ENCODE measurements around the gene LOX. TPM values are rescaled to one million over a fixed set of nuclear protein-coding genes. Genes with fewer than 3 reads are reported as not detected.

Gene LOX
- total RNA-seq, 1 donor from 2014 or later, result 0.11 TPM

DNA sequence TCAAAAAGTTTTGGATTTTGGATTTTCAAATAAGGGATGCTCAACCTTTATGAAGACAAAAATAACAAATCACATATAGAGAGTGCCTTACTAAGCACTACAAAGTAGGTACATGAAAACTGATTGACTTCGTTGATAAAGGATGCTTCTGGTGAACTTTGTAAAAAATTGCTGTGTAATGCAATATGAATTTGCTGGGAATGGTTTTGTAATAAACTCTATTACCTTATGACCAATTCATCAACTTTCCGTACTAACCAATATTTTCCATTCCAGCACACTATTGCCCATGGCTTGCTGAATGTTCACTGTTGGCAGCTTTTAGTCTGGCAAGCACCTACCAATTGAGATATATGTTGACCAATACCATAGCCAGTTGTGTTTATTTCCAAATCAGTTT lies 27.9 kb upstream of the LOX start:
- Histone ChIP-seq H3K9ac (no peak overlapping the region), H3K4me2 (no peak overlapping the region), H3K36me3 (no peaks in the 10 kb centered on the region), H3K4me1 (peaks cover 11% of the 10 kb centered on the region), H3K27ac (no peak overlapping the region), H3K4me3 (no peak overlapping the region), H3K27me3 (no peaks in the 10 kb centered on the region), H3F3A (ENCODE audit: low read depth) (no peaks in the 10 kb centered on the region), H3K79me2 (ENCODE audit: low read depth) (no peaks in the 10 kb centered on the region), H2AFZ (replicated peaks) (no peak overlapping the region), H3K9me3 (ENCODE audit: low read depth) (no peaks in the 10 kb centered on the region), H4K20me1 (ENCODE audit: low read depth) (no peaks in the 10 kb centered on the region)
- Mint-ChIP-seq H3K9me3 (no peaks in the 10 kb centered on the region), H3K4me3 (no peak overlapping the region), H3K27ac (no peak overlapping the region), H3K36me3 (no peaks in the 10 kb centered on the region), H3K4me1 (peaks cover 8% of the 10 kb centered on the region), H3K27me3 (ENCODE audit: insufficient read depth, low read depth) (peaks cover 3% of the 10 kb centered on the region)
- TF ChIP-seq EZH2phosphoT487 (IDR thresholded peaks at IDR 0.05) (no peak), CTCF (IDR thresholded peaks at IDR 0.05) (no peak), EZH2 (IDR thresholded peaks at IDR 0.05) (no peak)
- no peak for DNase-seq (ENCODE audit: low spot score)

DNA sequence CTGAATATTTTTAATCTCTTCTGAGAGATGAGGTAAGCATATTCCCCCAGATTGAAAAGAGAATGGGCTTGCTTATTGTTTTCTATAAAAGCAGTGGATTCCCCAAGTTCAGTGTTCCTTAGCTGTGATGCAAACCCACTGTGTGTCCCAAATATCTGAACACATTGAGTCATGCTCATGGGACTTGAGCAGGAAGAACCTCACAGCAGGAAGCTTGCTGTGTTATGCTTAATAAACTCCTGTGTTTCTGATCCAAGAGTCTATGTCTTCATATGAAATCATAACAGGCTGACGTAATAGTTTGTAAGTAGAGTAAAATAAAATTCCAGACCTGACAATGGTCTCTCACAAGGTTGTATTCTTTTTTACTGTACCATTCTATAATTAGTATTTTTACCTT lies 24.8 kb upstream of the LOX start:
- H3K4me3 Mint-ChIP-seq, result no peak overlapping the region
- no peaks in the 10 kb centered on the region for H4K20me1 ChIP-seq (ENCODE audit: low read depth)
- no peaks in the 10 kb centered on the region for H3K79me2 ChIP-seq (ENCODE audit: low read depth)
- H3K27me3 Mint-ChIP-seq (ENCODE audit: insufficient read depth, low read depth), result peaks cover 3% of the 10 kb centered on the region
- no peak overlapping the region for H3K27ac Mint-ChIP-seq
- peaks cover 11% of the 10 kb centered on the region for H3K4me1 ChIP-seq
- no peak for TF ChIP-seq CTCF (IDR thresholded peaks at IDR 0.05)
- TF ChIP-seq EZH2 (IDR thresholded peaks at IDR 0.05), result no peak
- no peak for TF ChIP-seq EZH2phosphoT487 (IDR thresholded peaks at IDR 0.05)
- H2AFZ ChIP-seq (replicated peaks), result no peak overlapping the region
- H3K4me3 ChIP-seq, result no peak overlapping the region
- H3K36me3 ChIP-seq, result no peaks in the 10 kb centered on the region
- no peak for DNase-seq (ENCODE audit: low spot score)
- H3K27ac ChIP-seq, result no peak overlapping the region
- no peaks in the 10 kb centered on the region for H3K9me3 ChIP-seq (ENCODE audit: low read depth)
- no peak overlapping the region for H3K9ac ChIP-seq
- no peaks in the 10 kb centered on the region for H3K27me3 ChIP-seq
- no peaks in the 10 kb centered on the region for H3K9me3 Mint-ChIP-seq
- peaks cover 13% of the 10 kb centered on the region for H3K4me1 Mint-ChIP-seq
- H3F3A ChIP-seq (ENCODE audit: low read depth), result no peaks in the 10 kb centered on the region
- H3K36me3 Mint-ChIP-seq, result no peaks in the 10 kb centered on the region
- no peak overlapping the region for H3K4me2 ChIP-seq

- peak; percentile 43 for DNase-seq (ENCODE audit: low spot score)
- Histone ChIP-seq H4K20me1 (ENCODE audit: low read depth) (no peaks in the 10 kb centered on the region), H3K4me1 (peaks cover 11% of the 10 kb centered on the region), H3K4me3 (no peak overlapping the region), H3K9ac (no peak overlapping the region), H3K27ac (no peak overlapping the region), H3K4me2 (no peak overlapping the region), H3K9me3 (ENCODE audit: low read depth) (no peaks in the 10 kb centered on the region), H3K79me2 (ENCODE audit: low read depth) (no peaks in the 10 kb centered on the region), H3K36me3 (no peaks in the 10 kb centered on the region), H2AFZ (replicated peaks) (no peak overlapping the region), H3F3A (ENCODE audit: low read depth) (no peaks in the 10 kb centered on the region), H3K27me3 (no peaks in the 10 kb centered on the region)
- Mint-ChIP-seq H3K9me3 (no peaks in the 10 kb centered on the region), H3K4me1 (peaks cover 13% of the 10 kb centered on the region), H3K36me3 (no peaks in the 10 kb centered on the region), H3K4me3 (no peak overlapping the region), H3K27me3 (ENCODE audit: insufficient read depth, low read depth) (peaks cover 3% of the 10 kb centered on the region), H3K27ac (no peak overlapping the region)
- no peak for TF ChIP-seq EZH2 (IDR thresholded peaks at IDR 0.05)
- TF ChIP-seq CTCF (IDR thresholded peaks at IDR 0.05), result peak; percentile 64
Observed at GRCh38 chr5:122101636-122102285, 23.7 kb upstream of the LOX start.
